CD4-positive, alpha-beta T cell (primary cell): ENCODE results near the gene COL15A1. TPM values are rescaled to one million over a fixed set of nuclear protein-coding genes. Genes with fewer than 3 reads are reported as not detected.

Experiments used
- ATAC-seq: fragments of 200-7000 bp; cut with Tn5 transposase; one replicate; pipeline ENCODE4 v1.10.0; 2022; ENCODE audit warnings: mild to moderate bottlenecking; ENCODE audit not compliant: poor library complexity
- CTCF ChIA-PET: fragments of 350-600 bp; sonication (Branson Sonifier 250); formaldehyde crosslinking; loops from one replicate; lab custom pipeline; 2021; ENCODE audit warnings: antibody characterized with exemption, inconsistent platforms; lab: Charles Lee
- POLR2A ChIA-PET: fragments of 350-600 bp; sonication (Branson Sonifier 250); formaldehyde crosslinking; loops from one replicate; lab custom pipeline; 2021; ENCODE audit warnings: antibody characterized with exemption, inconsistent platforms; lab: Charles Lee
- DNase-seq, 14 experiments: peaks; one replicate each; pipeline ENCODE4 v3.0.0-alpha.2; 2013 to 2020; ENCODE audit warnings: mixed read lengths in 2 of 14
- H3K27ac ChIP-seq, 2 donors: one replicate each; pipeline versions ENCODE4 v1.5.1 to v1.7.0; 2013; ENCODE audit warnings: low read length in 2 of 2, low read depth in 1 of 2, mild to moderate bottlenecking in 1 of 2
- H3K27me3 ChIP-seq, 2 experiments: 1 replicate in 1 of 2; 2 replicates in 1 of 2; pipeline versions ENCODE4 v1.6.1 to v1.7.0; 2013; ENCODE audit warnings: low read length in 2 of 2, control low read depth in 1 of 2, mild to moderate bottlenecking in 1 of 2, moderate library complexity in 1 of 2; ENCODE audit not compliant: insufficient read depth in 2 of 2, control insufficient read depth in 1 of 2
- H3K36me3 ChIP-seq: one replicate; pipeline ENCODE4 v1.6.1; 2013; ENCODE audit warnings: low read length, control low read depth; ENCODE audit not compliant: insufficient read depth
- H3K4me1 ChIP-seq: one replicate; pipeline ENCODE4 v1.6.1; 2013; ENCODE audit warnings: low read length, control low read depth; ENCODE audit not compliant: insufficient read depth
- H3K4me3 ChIP-seq: one replicate; pipeline ENCODE4 v1.5.1; 2013; ENCODE audit warnings: mild to moderate bottlenecking, low read length, moderate library complexity
- H3K9me3 ChIP-seq, 2 experiments: 1 replicate in 1 of 2; 2 replicates in 1 of 2; pipeline versions ENCODE4 v1.6.1 to v1.7.0; 2013; ENCODE audit warnings: low read length in 2 of 2, mild to moderate bottlenecking in 2 of 2, control low read depth in 1 of 2, moderate library complexity in 1 of 2; ENCODE audit not compliant: control insufficient read depth in 1 of 2, insufficient read depth in 1 of 2
- H3K27ac Mint-ChIP-seq: one replicate; pipeline ENCODE4 v1.8.0; 2020; ENCODE audit warnings: mixed read lengths
- H3K27me3 Mint-ChIP-seq: one replicate; pipeline ENCODE4 v1.8.0; 2021; ENCODE audit warnings: mixed read lengths
- H3K36me3 Mint-ChIP-seq: one replicate; pipeline ENCODE4 v1.8.0; 2021; ENCODE audit warnings: low read depth, mixed read lengths
- H3K4me1 Mint-ChIP-seq: one replicate; pipeline ENCODE4 v1.8.0; 2021; ENCODE audit warnings: low read depth, mixed read lengths
- H3K4me3 Mint-ChIP-seq: one replicate; pipeline ENCODE4 v1.8.0; 2020; ENCODE audit warnings: mild to moderate bottlenecking, mixed read lengths
- H3K9me3 Mint-ChIP-seq: one replicate; pipeline ENCODE4 v1.8.0; 2020; ENCODE audit warnings: mixed read lengths
- CTCF ChIP-seq: fragments of 200-600 bp; IDR thresholded peaks from one replicate; pipeline ENCODE4 v1.8.0; 2022; ENCODE audit warnings: antibody characterized with exemption, mild to moderate bottlenecking
- intact Hi-C, 2 experiments: fragments of 100-400 bp; cut with DNase I in 1 of 2; cut with micrococcal nuclease in 1 of 2; formaldehyde crosslinking; loops; one replicate each; pipeline versions ENCODE4 v1.15.1 to v1.9.0; 2023 to 2025; cut with DNase I, micrococcal nuclease
- total RNA-seq, 174 experiments: library from RNA in 2 of 174; stranded (reverse) in 2 of 174; gene quantifications; one replicate each; pipeline ENCODE4 v1.2.3 and lab custom pipeline; 2021 to 2026

COL15A1 gene
- total RNA-seq, 2 experiments from 2014 or later = not detected

GRCh38 chr9:99000476-99001395 is 57.0 kb downstream of the COL15A1 start:
- Mint-ChIP-seq H3K4me3 (no peak overlapping the region), H3K4me1 (peaks cover 25% of the 10 kb centered on the region), H3K27ac (no peak overlapping the region), H3K9me3 (no peaks in the 10 kb centered on the region), H3K36me3 (no peaks in the 10 kb centered on the region), H3K27me3 (no peaks in the 10 kb centered on the region)
- ATAC-seq (peak; percentile 82), DNase-seq (peak; percentile 45 to 84 (median 60))
- H3K36me3 ChIP-seq = no peaks in the 10 kb centered on the region
- H3K4me1 ChIP-seq = peaks cover 18% of the 10 kb centered on the region
- H3K27me3 ChIP-seq = no peaks in the 10 kb centered on the region
- intact Hi-C loops = loop anchor here (1.0 to 5.0 kb wide), 5 partner anchors 25 to 152 kb away; no protein-coding TSS in a partner anchor
- no peak overlapping the region for H3K27ac ChIP-seq
- TF ChIP-seq CTCF = peak; percentile 98
- H3K4me3 ChIP-seq = no peak overlapping the region
- peaks cover 0 to 4% of the 10 kb centered on the region in 2 experiments for H3K9me3 ChIP-seq
- CTCF ChIA-PET = interaction anchor here (0.8 to 7.7 kb wide), 4 partner anchors 11 to 141 kb away, joined by 3 to 77 read pairs (median 4); no protein-coding TSS in a partner anchor
- POLR2A ChIA-PET = interaction anchor here (1.0 to 2.4 kb wide), 6 partner anchors 26 to 140 kb away, joined by 4 to 13 read pairs (median 4); partner anchors contain the start of gene TGFBR1

DNA sequence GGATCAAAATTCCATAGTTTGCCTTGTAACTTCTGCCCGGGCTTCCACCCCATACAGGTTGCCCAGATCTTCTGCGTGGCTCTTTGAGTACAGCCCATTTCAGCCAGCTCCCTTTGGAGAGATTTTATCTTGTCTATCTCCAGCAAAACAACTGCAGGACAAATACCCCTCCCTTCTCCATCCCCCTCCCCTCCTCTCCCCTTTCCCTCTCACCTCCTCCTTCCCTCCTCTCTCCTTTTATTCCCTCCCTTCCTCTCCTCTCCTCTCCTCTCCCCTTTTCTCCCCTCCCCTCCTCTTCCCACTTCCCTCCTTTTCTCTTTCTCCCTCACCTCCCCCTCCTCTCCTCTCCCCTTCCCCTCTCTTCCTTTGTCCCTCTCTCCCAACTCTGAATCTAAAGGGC is 58.2 kb downstream of the COL15A1 start:
- H3K4me3 ChIP-seq = no peak overlapping the region
- H3K36me3 ChIP-seq = no peaks in the 10 kb centered on the region
- H3K27me3 ChIP-seq = no peaks in the 10 kb centered on the region
- Mint-ChIP-seq H3K9me3 (no peaks in the 10 kb centered on the region), H3K4me1 (peaks cover 25% of the 10 kb centered on the region), H3K36me3 (no peaks in the 10 kb centered on the region), H3K27me3 (no peaks in the 10 kb centered on the region), H3K27ac (no peak overlapping the region), H3K4me3 (no peak overlapping the region)
- intact Hi-C loops = loop anchor here (2.0 to 5.0 kb wide), 2 partner anchors 27 to 55 kb away; no protein-coding TSS in a partner anchor
- no peak for TF ChIP-seq CTCF
- POLR2A ChIA-PET = interaction anchor here (0.9 to 2.4 kb wide), 5 partner anchors 102 to 139 kb away, joined by 4 to 13 read pairs (median 7); partner anchors contain the start of gene TGFBR1
- H3K4me1 ChIP-seq = peaks cover 18% of the 10 kb centered on the region
- DNase-seq (no peak), ATAC-seq (no peak)
- CTCF ChIA-PET = interaction anchor here (1.4 to 7.7 kb wide), 2 partner anchors 136 to 140 kb away, joined by 5 to 77 read pairs; no protein-coding TSS in a partner anchor
- H3K27ac ChIP-seq = no peak overlapping the region
- no peaks in the 10 kb centered on the region for H3K9me3 ChIP-seq

DNA sequence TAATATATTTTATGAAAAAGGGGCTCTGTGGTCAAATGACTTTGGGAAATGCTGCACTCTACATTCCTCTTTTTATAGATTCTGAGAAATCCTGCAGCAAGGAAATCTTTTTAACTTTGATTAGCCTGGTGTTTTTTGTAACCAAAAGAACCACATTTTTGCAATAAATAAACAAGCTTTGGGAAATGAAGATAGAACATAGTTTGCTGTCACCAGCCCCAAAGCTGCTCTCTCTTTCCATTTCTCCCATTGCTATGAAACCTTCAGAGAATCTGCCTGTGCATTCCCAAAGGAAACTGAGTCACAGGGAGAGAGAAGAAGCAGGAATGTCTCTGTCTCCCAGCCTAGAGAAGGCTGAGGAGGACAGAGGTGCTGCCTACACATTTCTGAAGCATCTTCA is 59.0 kb downstream of the COL15A1 start:
- Histone ChIP-seq H3K36me3 (no peaks in the 10 kb centered on the region), H3K9me3 (no peaks in the 10 kb centered on the region), H3K27ac (no peak overlapping the region), H3K27me3 (no peaks in the 10 kb centered on the region), H3K4me1 (peaks cover 18% of the 10 kb centered on the region), H3K4me3 (no peak overlapping the region)
- Mint-ChIP-seq H3K36me3 (no peaks in the 10 kb centered on the region), H3K4me1 (peaks cover 25% of the 10 kb centered on the region), H3K27ac (no peak overlapping the region), H3K4me3 (no peak overlapping the region), H3K9me3 (no peaks in the 10 kb centered on the region), H3K27me3 (no peaks in the 10 kb centered on the region)
- no peak for DNase-seq
- ChIA-PET CTCF (interaction anchor here (7.7 kb wide), 1 partner anchor 139 kb away, joined by 77 read pairs; no protein-coding TSS in a partner anchor), POLR2A (interaction anchor here (0.9 to 2.4 kb wide), 7 partner anchors 24 to 138 kb away, joined by 3 to 13 read pairs (median 4); partner anchors contain the start of gene TGFBR1)
- ATAC-seq = no peak
- intact Hi-C loops = loop anchor here in 1 of 2 experiments (5.0 kb wide), 1 partner anchor 55 kb away; no protein-coding TSS in a partner anchor
- TF ChIP-seq CTCF = no peak
